RWPE2 (cell line): ENCODE results near the gene ANK3.

Experiments used
- ATAC-seq: fragments of 200-7000 bp; cut with Tn5 transposase; 3 replicates; pipeline ENCODE4 v1.9.1; 2021; ENCODE audit warnings: low read depth
- DNase-seq: peaks from one replicate; pipeline ENCODE4 v3.0.0-alpha.2; 2020; ENCODE audit warnings: low spot score
- H3K27ac ChIP-seq: fragments of 450-650 bp; 2 replicates; pipeline ENCODE4 v1.5.1; 2017; ENCODE audit warnings: mild to moderate bottlenecking; ENCODE audit not compliant: poor library complexity, severe bottlenecking
- H3K27me3 ChIP-seq: fragments of 250-450 bp; sonication (Bioruptor Pico); 2 replicates; pipeline ENCODE4 v1.5.1; 2021; ENCODE audit warnings: mild to moderate bottlenecking, moderate library complexity; ENCODE audit not compliant: insufficient read depth, poor library complexity, severe bottlenecking
- H3K36me3 ChIP-seq: fragments of 250-450 bp; sonication (Bioruptor Pico); 2 replicates; pipeline ENCODE4 v1.5.1; 2020; ENCODE audit warnings: low read depth, mild to moderate bottlenecking, moderate library complexity
- H3K4me1 ChIP-seq: fragments of 250-450 bp; sonication (Bioruptor Pico); 2 replicates; pipeline ENCODE4 v1.5.1; 2021; ENCODE audit warnings: mild to moderate bottlenecking, moderate library complexity; ENCODE audit not compliant: insufficient read depth, poor library complexity, severe bottlenecking
- H3K4me3 ChIP-seq: fragments of 250-450 bp; sonication (Bioruptor Pico); 2 replicates; pipeline ENCODE4 v1.5.1; 2021; ENCODE audit warnings: mild to moderate bottlenecking, moderate library complexity; ENCODE audit not compliant: severe bottlenecking
- H3K9me3 ChIP-seq: fragments of 250-450 bp; sonication (Bioruptor Pico); 2 replicates; pipeline ENCODE4 v1.5.1; 2021; ENCODE audit warnings: mild to moderate bottlenecking, moderate library complexity; ENCODE audit not compliant: severe bottlenecking
- CTCF ChIP-seq: fragments of 450-650 bp; IDR thresholded peaks from one replicate; pipeline ENCODE4 v1.5.1; 2017; ENCODE audit warnings: mild to moderate bottlenecking, moderate library complexity; ENCODE audit not compliant: poor library complexity, severe bottlenecking

Gene ANK3

GRCh38 chr10:60420991-60421894 lies 31.6 kb upstream of the ANK3 start:
- no peak for ATAC-seq

GRCh38 chr10:60419249-60419648 lies 29.6 kb upstream of the ANK3 start:
- peaks cover 30% of the 10 kb centered on the region for H3K4me1 ChIP-seq
- DNase-seq: no peak
- no peak overlapping the region for H3K27ac ChIP-seq
- no peak for ATAC-seq
- no peaks in the 10 kb centered on the region for H3K27me3 ChIP-seq
- TF ChIP-seq CTCF: no peak
- H3K9me3 ChIP-seq: no peaks in the 10 kb centered on the region
- H3K36me3 ChIP-seq: no peaks in the 10 kb centered on the region
- no peak overlapping the region for H3K4me3 ChIP-seq

More at GRCh38 chr10:60420991-60421894, 31.6 kb upstream of the ANK3 start:
- Histone ChIP-seq H3K27me3 (no peaks in the 10 kb centered on the region), H3K9me3 (no peaks in the 10 kb centered on the region), H3K4me1 (peaks cover 33% of the 10 kb centered on the region), H3K27ac (no peak overlapping the region), H3K36me3 (no peaks in the 10 kb centered on the region), H3K4me3 (no peak overlapping the region)
- no peak for TF ChIP-seq CTCF
- no peak for DNase-seq

- TF ChIP-seq CTCF: no peak
- ATAC-seq (peak; percentile 48), DNase-seq (no peak)
- Histone ChIP-seq H3K36me3 (no peaks in the 10 kb centered on the region), H3K4me3 (no peak overlapping the region), H3K27me3 (no peaks in the 10 kb centered on the region), H3K9me3 (no peaks in the 10 kb centered on the region), H3K4me1 (peaks cover 38% of the 10 kb centered on the region), H3K27ac (no peak overlapping the region)
These were observed 28.2 kb upstream of the ANK3 start for GRCh38 chr10:60417901-60418300.

- Histone ChIP-seq H3K27me3 (no peaks in the 10 kb centered on the region), H3K36me3 (no peaks in the 10 kb centered on the region), H3K9me3 (no peaks in the 10 kb centered on the region), H3K4me3 (no peak overlapping the region), H3K4me1 (peaks cover 38% of the 10 kb centered on the region), H3K27ac (no peak overlapping the region)
- no peak for DNase-seq
- no peak for TF ChIP-seq CTCF
- no peak for ATAC-seq
These were observed 27.3 kb upstream of the ANK3 start for GRCh38 chr10:60417024-60417423.

- H3K27ac ChIP-seq: peak overlapping the region; percentile 72
- H3K27me3 ChIP-seq: no peaks in the 10 kb centered on the region
- no peak for TF ChIP-seq CTCF
- H3K4me3 ChIP-seq: no peak overlapping the region
- no peaks in the 10 kb centered on the region for H3K9me3 ChIP-seq
- no peaks in the 10 kb centered on the region for H3K36me3 ChIP-seq
- H3K4me1 ChIP-seq: peaks cover 38% of the 10 kb centered on the region
- ATAC-seq: peak; percentile 93
- peak; percentile 85 for DNase-seq
These were observed 25.4 kb upstream of the ANK3 start for GRCh38 chr10:60414877-60415585.
